ENCODE results near the gene LTBP3.

The LTBP3 gene

GRCh38 chr11:65498727-65498976, 59.5 kb downstream of the LTBP3 start:
- Histone ChIP-seq H3K36me3 (peaks cover 47% of the 10 kb centered on the region), H3K27me3 (ENCODE audit: insufficient read depth, low read depth, severe bottlenecking) (no peaks in the 10 kb centered on the region), H3K27ac (peak overlapping the region; percentile 100), H3K4me3 (ENCODE audit: low read depth, low read length) (peak overlapping the region; percentile 89), H3K9me3 (ENCODE audit: severe bottlenecking) (no peaks in the 10 kb centered on the region)
- TF ChIP-seq CTCF (IDR thresholded peaks at IDR 0.05; ENCODE audit: low read depth, low read length): no peak
- no peak for DNase-seq

GRCh38 chr11:65498042-65498726, 60.0 kb downstream of the LTBP3 start:
- Histone ChIP-seq H3K27me3 (ENCODE audit: insufficient read depth, low read depth, severe bottlenecking) (no peaks in the 10 kb centered on the region), H3K36me3 (peaks cover 42% of the 10 kb centered on the region), H3K4me3 (ENCODE audit: low read depth, low read length) (peak overlapping the region; percentile 89), H3K27ac (peak overlapping the region; percentile 100), H3K9me3 (ENCODE audit: severe bottlenecking) (no peaks in the 10 kb centered on the region)
- no peak for TF ChIP-seq CTCF (IDR thresholded peaks at IDR 0.05; ENCODE audit: low read depth, low read length)
- peak; percentile 52 for DNase-seq

GRCh38 chr11:65497141-65498041, 60.8 kb downstream of the LTBP3 start:
- peak overlapping the region; percentile 100 for H3K27ac ChIP-seq
- no peak for TF ChIP-seq CTCF (IDR thresholded peaks at IDR 0.05; ENCODE audit: low read depth, low read length)
- DNase-seq: peak; percentile 99

GRCh38 chr11:65496304-65497140, 61.6 kb downstream of the LTBP3 start:
- peak; percentile 56 for DNase-seq
- peak overlapping the region; percentile 97 for H3K27ac ChIP-seq
- peaks cover 26% of the 10 kb centered on the region for H3K36me3 ChIP-seq
- no peaks in the 10 kb centered on the region for H3K27me3 ChIP-seq (ENCODE audit: insufficient read depth, low read depth, severe bottlenecking)
- no peak for TF ChIP-seq CTCF (IDR thresholded peaks at IDR 0.05; ENCODE audit: low read depth, low read length)
- no peaks in the 10 kb centered on the region for H3K9me3 ChIP-seq (ENCODE audit: severe bottlenecking)
- H3K4me3 ChIP-seq (ENCODE audit: low read depth, low read length): peak overlapping the region; percentile 57

More at GRCh38 chr11:65497141-65498041, 60.8 kb downstream of the LTBP3 start:
- no peaks in the 10 kb centered on the region for H3K9me3 ChIP-seq (ENCODE audit: severe bottlenecking)
- H3K36me3 ChIP-seq: peaks cover 34% of the 10 kb centered on the region
- H3K4me3 ChIP-seq (ENCODE audit: low read depth, low read length): peak overlapping the region; percentile 89
- no peaks in the 10 kb centered on the region for H3K27me3 ChIP-seq (ENCODE audit: insufficient read depth, low read depth, severe bottlenecking)

GRCh38 chr11:65493367-65494176, 64.6 kb downstream of the LTBP3 start:
- no peak overlapping the region for H3K4me3 ChIP-seq (ENCODE audit: low read depth, low read length)
- H3K27me3 ChIP-seq (ENCODE audit: insufficient read depth, low read depth, severe bottlenecking): no peaks in the 10 kb centered on the region
- TF ChIP-seq CTCF (IDR thresholded peaks at IDR 0.05; ENCODE audit: low read depth, low read length): no peak
- H3K36me3 ChIP-seq: no peaks in the 10 kb centered on the region
- no peaks in the 10 kb centered on the region for H3K9me3 ChIP-seq (ENCODE audit: severe bottlenecking)
- H3K27ac ChIP-seq: peak overlapping the region; percentile 19
- DNase-seq: peak; percentile 67

Data from WERI-Rb-1 (cell line).